HG03196 (cell line): ENCODE results near the gene ACACA.
"Not testable (repeated sequence)": the region's sequence is repeated elsewhere in the genome, so short reads cannot be mapped to it uniquely, and the experiment has no call there.

Experiments
- ATAC-seq: cut with Tn5 transposase; IDR thresholded peaks from one replicate; pipeline ENCODE4 v1.9.1; 2021; ENCODE audit not compliant: unreplicated experiment

Gene ACACA

GRCh38 chr17:37083456-37083855 lies 323.2 kb downstream of the ACACA start:
- no peak for ATAC-seq

GRCh38 chr17:37082985-37083384 lies 323.7 kb downstream of the ACACA start:
- no peak for ATAC-seq

- ATAC-seq: no peak
Measured at GRCh38 chr17:37082311-37082860, 324.2 kb downstream of the ACACA start.

GRCh38 chr17:37081287-37081686 lies 325.3 kb downstream of the ACACA start:
- no peak for ATAC-seq

- ATAC-seq: no peak
Measured at GRCh38 chr17:37079735-37080134, 326.9 kb downstream of the ACACA start.

GRCh38 chr17:37079065-37079708 lies 327.4 kb downstream of the ACACA start:
- no peak for ATAC-seq

DNA sequence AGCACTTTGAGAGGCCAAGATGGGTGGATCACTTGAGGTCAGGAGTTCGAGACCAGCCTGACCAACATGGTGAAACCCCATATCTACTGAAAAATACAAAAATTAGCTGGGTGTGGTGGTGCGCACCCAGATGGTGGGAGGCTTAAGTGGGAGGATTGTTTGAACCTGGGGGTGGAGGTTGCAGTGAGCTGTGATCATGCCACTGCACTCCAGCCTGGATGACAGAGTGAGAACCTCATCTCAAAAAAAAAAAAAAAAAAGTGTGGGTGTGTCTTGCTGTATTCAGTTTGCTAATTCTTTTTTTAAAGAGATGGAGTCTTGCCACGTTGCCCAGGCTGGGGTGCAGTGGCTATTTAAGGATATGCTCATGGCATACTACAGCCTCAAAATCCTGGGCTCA lies 333.2 kb downstream of the ACACA start:
- ATAC-seq: not testable (repeated sequence)

DNA sequence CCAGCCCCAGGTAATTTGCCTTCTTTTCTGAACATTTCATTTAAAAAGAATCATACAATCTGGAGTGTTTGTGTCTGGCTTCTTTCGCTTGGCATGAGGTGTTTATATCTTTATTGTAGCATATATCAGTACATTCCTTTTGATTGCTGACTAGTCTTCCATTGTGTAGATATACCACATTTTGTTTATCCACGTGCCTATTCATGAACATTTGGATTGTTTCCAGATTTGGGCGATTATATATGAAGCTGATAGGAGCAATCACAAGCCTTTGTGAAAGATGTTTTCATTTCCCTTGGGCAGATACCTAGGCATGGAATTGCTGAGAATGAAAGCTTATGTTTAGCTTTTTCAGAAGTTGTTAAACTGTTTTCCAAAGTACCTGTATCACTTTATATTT lies 337.5 kb downstream of the ACACA start:
- no peak for ATAC-seq

GRCh38 chr17:37068266-37068665 lies 338.4 kb downstream of the ACACA start:
- no peak for ATAC-seq

DNA sequence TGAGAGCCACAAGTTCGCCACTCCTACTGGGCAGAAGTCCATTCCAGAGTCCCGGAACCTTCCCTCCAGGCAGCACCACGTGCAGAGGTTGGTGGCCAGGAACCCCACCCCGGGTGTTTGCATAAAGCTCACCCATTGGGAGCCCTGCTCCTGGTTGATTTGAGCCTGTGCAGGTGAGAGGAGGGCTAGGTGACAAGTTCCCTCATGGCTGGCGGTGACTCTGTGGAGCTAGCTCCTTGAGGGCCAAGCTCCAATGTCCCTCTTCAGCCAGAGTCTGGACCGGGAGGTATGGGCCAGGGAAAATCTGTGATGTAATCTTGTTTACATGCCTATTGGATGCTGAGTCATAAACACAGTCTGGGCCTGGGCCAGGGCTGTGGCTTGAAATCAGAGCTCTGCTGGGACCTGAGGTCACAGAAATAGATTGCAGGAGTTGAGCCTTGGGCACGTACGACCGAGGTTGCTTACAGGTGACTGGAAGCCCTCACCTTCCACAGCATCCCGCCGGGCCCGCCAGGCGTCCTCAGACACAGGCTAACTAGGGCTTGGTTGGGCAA lies 339.0 kb downstream of the ACACA start:
- ATAC-seq: no peak

GRCh38 chr17:37066322-37067255 lies 340.0 kb downstream of the ACACA start:
- ATAC-seq: no peak

- ATAC-seq: no peak
Measured at GRCh38 chr17:37065486-37066321, 340.9 kb downstream of the ACACA start.

GRCh38 chr17:37064956-37065355 lies 341.7 kb downstream of the ACACA start:
- no peak for ATAC-seq

DNA sequence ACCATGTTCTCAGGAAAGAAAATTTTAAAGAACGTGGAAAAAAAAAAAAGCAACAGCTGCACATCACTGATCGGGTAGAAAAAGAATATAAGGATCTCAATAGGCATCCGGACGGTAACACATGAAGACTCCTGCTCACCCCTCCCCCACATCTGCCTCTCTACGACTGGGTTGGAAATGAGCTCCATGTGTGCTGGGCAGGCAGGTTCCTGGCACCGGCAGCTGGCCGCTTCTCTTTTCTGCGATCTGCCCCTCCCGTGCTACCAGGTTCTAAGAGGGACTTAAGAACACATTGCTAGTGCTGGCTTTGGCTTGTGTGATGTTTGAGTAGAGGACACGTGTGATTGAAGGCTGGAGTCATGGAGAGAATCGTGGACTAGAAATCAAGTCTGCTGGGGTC lies 342.4 kb downstream of the ACACA start:
- ATAC-seq: no peak

- no peak for ATAC-seq
Measured at GRCh38 chr17:37062021-37062420, 344.6 kb downstream of the ACACA start.

- no peak for ATAC-seq
Measured at GRCh38 chr17:37060928-37061327, 345.7 kb downstream of the ACACA start.

DNA sequence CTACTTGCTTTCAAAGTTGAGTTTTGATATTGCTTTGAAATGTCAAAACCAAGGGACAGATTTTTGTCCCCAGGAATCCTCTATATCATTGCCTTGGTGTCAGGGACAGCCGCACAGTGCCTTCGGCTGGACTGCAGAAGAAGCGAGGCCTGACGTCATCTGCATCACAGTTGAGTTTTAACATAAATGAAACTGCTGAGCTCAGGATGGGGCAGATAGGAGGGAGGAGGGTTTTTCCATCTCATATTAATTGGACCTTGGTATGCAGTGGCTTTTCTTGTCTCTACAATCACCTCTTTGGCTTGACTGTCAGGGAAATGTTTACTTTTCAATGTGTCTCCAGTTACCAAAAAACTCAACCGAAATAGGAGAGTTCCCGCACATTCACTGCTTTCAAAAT lies 346.5 kb downstream of the ACACA start:
- ATAC-seq: no peak

DNA sequence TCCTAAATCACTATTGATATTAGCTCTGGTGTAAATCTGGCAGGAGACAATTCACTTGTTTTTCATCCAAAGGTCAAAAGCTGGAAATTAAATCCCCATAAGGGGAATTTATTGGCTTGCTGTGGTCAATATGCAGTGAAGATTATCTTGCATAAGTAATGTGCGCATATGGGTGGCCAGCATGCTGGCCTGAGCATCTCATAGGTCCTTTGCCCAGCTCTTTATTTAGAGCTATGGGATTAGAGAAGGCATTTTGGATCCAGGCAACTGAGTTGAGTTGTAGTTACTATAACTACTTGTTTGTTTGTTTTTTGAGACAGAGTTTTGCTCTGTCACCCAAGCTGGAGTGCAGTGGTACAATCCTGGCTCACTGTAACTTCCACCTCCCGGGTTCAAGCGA lies 347.1 kb downstream of the ACACA start:
- ATAC-seq: no peak

GRCh38 chr17:37056622-37057021 lies 350.0 kb downstream of the ACACA start:
- no peak for ATAC-seq

DNA sequence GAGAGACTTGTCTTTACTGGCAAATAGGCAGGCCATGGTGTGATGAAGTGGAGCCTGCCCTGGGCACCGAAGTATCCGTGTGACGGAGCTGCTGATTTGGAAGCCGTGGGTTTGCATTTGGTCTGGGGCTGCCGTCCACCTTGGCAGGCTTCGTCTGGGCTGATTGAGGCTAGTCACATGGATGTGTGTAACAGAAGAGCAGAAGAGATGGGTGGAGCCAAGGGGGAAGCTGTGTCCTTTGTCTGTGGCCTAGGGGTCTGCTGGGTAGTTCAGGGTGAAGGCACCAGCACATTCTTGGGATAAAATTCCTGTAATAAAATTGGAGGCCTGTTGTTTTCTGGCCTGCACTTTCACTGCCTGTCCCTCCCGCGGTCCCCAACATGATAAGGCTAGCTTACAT lies 351.7 kb downstream of the ACACA start:
- ATAC-seq: no peak

- ATAC-seq: no peak
Measured at GRCh38 chr17:37052450-37052849, 354.2 kb downstream of the ACACA start.
